Cardiac muscle cell (in vitro differentiated cells and primary cell): ENCODE results near the gene UBLCP1. TPM values are rescaled to one million over a fixed set of nuclear protein-coding genes. Genes with fewer than 3 reads are reported as not detected.
A peak's percentile ranks its signal among the peaks of the same experiment; 100 is the strongest.

Source experiments
- DNase-seq, 2 donors: peaks; one replicate each; pipeline versions ENCODE4 v3.0.0 to v3.0.0-alpha.2; 2010 to 2017; ENCODE audit warnings: low read depth in 1 of 2, low spot score in 1 of 2
- H3K27ac ChIP-seq: fragments of 200-600 bp; sonication (generic); 2 replicates; pipeline ENCODE4 v1.5.1; 2016
- H3K27me3 ChIP-seq: fragments of 200-600 bp; sonication (generic); 2 replicates; pipeline ENCODE4 v1.6.0; 2016; ENCODE audit warnings: control low read depth
- H3K36me3 ChIP-seq: fragments of 200-600 bp; sonication (generic); 2 replicates; pipeline ENCODE4 v1.5.1; 2016; ENCODE audit warnings: control low read depth
- H3K4me1 ChIP-seq: fragments of 200-600 bp; sonication (generic); 2 replicates; pipeline ENCODE4 v1.8.1; 2017; ENCODE audit warnings: low read depth, mild to moderate bottlenecking, mixed run types
- H3K4me3 ChIP-seq: fragments of 200-600 bp; sonication (generic); 2 replicates; pipeline ENCODE4 v1.5.1; 2016; ENCODE audit warnings: mild to moderate bottlenecking
- H3K9me3 ChIP-seq: fragments of 200-600 bp; sonication (generic); 2 replicates; pipeline ENCODE4 v1.5.1; 2017; ENCODE audit warnings: low read depth, mild to moderate bottlenecking, control low read depth
- CTCF ChIP-seq: IDR thresholded peaks from 2 replicates; pipeline ENCODE4 v1.5.1; 2012; ENCODE audit warnings: low read depth, mild to moderate bottlenecking, low read length
- polyA plus RNA-seq: library from polyadenylated mRNA; unstranded; fragments of >200 nt; fragmentation: Nextera tagmentation; extraction: Ambion mirVana; gene quantifications from 2 replicates; pipeline ENCODE4 v1.2.1, GENCODE V29; 2016
- total RNA-seq: library from RNA; depleted of rRNA; stranded (reverse); fragments of >200 nt; gene quantifications from 2 replicates; pipeline ENCODE4 v1.2.3, GENCODE V29; 2016

Gene UBLCP1
- total and polyA plus RNA-seq, 2 experiments from 2014 or later = 12.2 to 30.5 TPM

DNA sequence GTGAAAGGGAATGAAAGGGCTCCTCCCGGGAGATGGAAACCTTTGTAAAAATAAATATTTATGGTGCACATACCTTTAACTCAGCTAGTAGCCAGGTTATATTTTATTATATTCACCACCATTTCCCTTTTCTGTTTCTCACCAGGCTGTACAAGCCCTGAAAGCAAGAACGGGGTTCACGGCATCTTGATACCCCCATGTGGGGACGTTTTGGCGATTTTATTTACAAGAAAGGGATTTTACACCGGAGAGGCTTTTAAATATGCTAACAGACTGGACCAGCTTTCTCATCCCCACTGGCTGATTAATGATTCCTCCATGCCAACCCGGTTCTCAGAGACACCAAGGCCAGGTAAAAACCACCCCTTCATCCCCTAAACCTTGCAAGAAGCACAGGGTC is 48.0 kb downstream of the UBLCP1 start:
- Histone ChIP-seq H3K9me3 (no peaks in the 10 kb centered on the region), H3K4me3 (no peak overlapping the region), H3K27me3 (peaks cover 48% of the 10 kb centered on the region), H3K27ac (no peak overlapping the region), H3K36me3 (no peaks in the 10 kb centered on the region), H3K4me1 (no peaks in the 10 kb centered on the region)
- TF ChIP-seq CTCF = no peak
- no peak for DNase-seq

- no peaks in the 10 kb centered on the region for H3K4me1 ChIP-seq
- H3K27me3 ChIP-seq = peaks cover 39% of the 10 kb centered on the region
- no peak overlapping the region for H3K4me3 ChIP-seq
- H3K27ac ChIP-seq = no peak overlapping the region
- no peaks in the 10 kb centered on the region for H3K9me3 ChIP-seq
- TF ChIP-seq CTCF = no peak
- H3K36me3 ChIP-seq = no peaks in the 10 kb centered on the region
- no peak for DNase-seq
Measured at GRCh38 chr5:159313197-159313596, 50.1 kb downstream of the UBLCP1 start.

DNA sequence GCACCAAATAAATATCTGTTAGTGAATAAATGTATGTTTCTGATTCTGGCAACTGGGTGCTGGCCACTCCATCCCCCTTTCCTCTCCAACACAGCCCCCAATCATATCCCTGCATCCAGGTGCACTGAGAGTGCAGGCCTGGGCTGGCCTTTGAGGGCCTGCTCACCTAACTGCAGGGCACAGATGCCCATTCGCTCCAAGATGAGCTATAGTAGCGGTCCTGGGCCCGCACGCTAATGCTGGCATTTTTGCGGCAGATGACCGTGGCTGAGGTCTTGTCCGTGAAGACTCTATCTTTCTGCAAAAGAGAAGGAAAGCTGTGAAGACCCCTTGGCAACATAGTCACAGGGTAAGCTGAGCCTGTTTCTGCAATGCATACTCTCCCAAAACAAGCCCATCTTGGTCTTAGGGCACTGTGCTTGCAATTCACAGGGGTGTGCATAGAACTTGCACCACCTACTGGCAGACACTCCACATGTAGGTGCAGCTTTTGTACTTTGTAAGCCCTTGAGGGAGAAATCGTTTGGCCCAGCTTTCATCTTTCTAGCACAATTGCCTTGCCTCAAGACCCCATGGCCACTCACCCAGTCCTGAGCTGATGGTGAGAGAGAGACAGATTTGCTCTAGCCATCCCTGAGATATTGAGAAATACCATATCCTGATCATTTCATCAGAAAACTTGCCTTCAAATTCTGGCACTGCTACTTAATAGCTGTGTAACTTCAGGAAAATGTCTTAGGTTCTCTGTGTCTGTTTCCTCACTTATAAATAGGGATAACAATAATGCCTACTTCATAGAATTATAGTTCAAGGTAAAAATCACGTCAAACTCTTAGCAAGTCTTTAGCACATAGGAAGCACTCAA is 53.7 kb downstream of the UBLCP1 start:
- peak; percentile 60 to 79 for DNase-seq
- Histone ChIP-seq H3K4me1 (no peaks in the 10 kb centered on the region), H3K4me3 (no peak overlapping the region), H3K36me3 (no peaks in the 10 kb centered on the region), H3K27me3 (peaks cover 8% of the 10 kb centered on the region), H3K27ac (no peak overlapping the region), H3K9me3 (no peaks in the 10 kb centered on the region)
- peak; percentile 86 for TF ChIP-seq CTCF

DNA sequence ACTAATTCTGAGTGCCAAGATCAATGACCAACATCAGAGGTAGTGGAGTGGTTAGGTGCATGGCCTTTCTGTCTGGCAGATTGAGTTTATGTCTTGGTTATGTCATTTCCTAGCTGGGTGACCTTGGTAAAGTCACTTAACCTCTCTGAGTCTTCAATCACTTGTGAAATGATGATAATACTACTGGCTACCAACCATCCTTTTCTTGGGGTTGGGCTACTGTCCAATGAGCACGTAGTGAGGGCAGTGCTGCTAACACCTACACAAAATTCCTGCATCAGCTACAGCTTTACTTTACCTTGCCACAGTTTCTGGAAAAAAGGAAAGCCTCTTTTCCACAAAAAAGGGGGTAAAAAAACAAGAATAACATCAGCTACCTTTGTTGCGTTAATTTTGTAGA is 54.8 kb downstream of the UBLCP1 start:
- Histone ChIP-seq H3K27ac (no peak overlapping the region), H3K36me3 (no peaks in the 10 kb centered on the region), H3K4me3 (no peak overlapping the region), H3K9me3 (no peaks in the 10 kb centered on the region), H3K27me3 (peaks cover 4% of the 10 kb centered on the region), H3K4me1 (no peaks in the 10 kb centered on the region)
- TF ChIP-seq CTCF = no peak
- DNase-seq = no peak

- no peak for TF ChIP-seq CTCF
- H3K27ac ChIP-seq = no peak overlapping the region
Measured at GRCh38 chr5:159318448-159318847, 55.4 kb downstream of the UBLCP1 start.

More at GRCh38 chr5:159318448-159318847, 55.4 kb downstream of the UBLCP1 start:
- no peaks in the 10 kb centered on the region for H3K4me1 ChIP-seq
- no peak for DNase-seq
- H3K27me3 ChIP-seq = peaks cover 4% of the 10 kb centered on the region
- no peak overlapping the region for H3K4me3 ChIP-seq
- no peaks in the 10 kb centered on the region for H3K36me3 ChIP-seq
- H3K9me3 ChIP-seq = no peaks in the 10 kb centered on the region
